Right ventricle myocardium inferior (tissue), 1 donor: ENCODE measurements around the gene ADAD1. TPM values are rescaled to one million over a fixed set of nuclear protein-coding genes. Genes with fewer than 3 reads are reported as not detected.

ENCODE experiments used
- ATAC-seq: fragments of 200-7000 bp; cut with Tn5 transposase; one replicate; pipeline ENCODE4 v1.9.1; 2020; ENCODE audit warnings: mild to moderate bottlenecking, moderate library complexity
- DNase-seq: peaks from one replicate; pipeline ENCODE4 v3.0.0; 2021; ENCODE audit errors: missing footprints
- intact Hi-C: fragments of 100-400 bp; cut with DNase I; formaldehyde crosslinking; loops from one replicate; pipeline ENCODE4 v1.11.0; 2022
- total RNA-seq: library from RNA; stranded (reverse); fragmentation: NEBNext Ultra II Directional; extraction: Animal tissue kit (Norgen Biotek cat#: 25700); gene quantifications from one replicate; pipeline ENCODE4 v1.2.1, GENCODE V29; 2021
- donor health status: DM: no; HTN: yes; CAD: no; lungs with severe emphysema.

The ADAD1 gene
- total RNA-seq, 1 donor from 2014 or later, result not detected

DNA sequence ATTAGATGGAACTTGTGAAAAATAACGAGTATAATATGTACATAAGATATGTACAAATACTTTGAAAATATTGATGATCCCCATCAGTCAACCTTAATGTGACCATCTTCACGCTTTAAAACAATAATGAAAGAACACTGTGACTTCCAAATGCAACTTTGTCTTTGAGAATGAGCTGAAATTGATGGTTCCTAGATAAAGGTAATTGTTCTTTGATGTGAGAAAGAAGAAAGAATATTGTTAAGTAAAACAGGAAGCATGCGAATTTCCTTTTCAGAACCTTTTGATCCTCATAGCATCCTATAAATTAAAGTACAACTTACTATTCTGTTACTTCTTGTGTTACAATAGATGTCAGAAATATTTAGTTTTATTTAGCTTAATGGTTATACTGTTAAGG, 55.5 kb downstream of the ADAD1 start:
- intact Hi-C loops, result no loop called here

GRCh38 chr4:122450847-122451246, 72.0 kb downstream of the ADAD1 start:
- intact Hi-C loops, result no loop called here
- ATAC-seq (no peak), DNase-seq (no peak)

More for the DNA sequence above, 55.5 kb downstream of the ADAD1 start:
- no peak for DNase-seq
- no peak for ATAC-seq

- intact Hi-C loops, result no loop called here
These were observed 74.7 kb downstream of the ADAD1 start for GRCh38 chr4:122453384-122453995.

DNA sequence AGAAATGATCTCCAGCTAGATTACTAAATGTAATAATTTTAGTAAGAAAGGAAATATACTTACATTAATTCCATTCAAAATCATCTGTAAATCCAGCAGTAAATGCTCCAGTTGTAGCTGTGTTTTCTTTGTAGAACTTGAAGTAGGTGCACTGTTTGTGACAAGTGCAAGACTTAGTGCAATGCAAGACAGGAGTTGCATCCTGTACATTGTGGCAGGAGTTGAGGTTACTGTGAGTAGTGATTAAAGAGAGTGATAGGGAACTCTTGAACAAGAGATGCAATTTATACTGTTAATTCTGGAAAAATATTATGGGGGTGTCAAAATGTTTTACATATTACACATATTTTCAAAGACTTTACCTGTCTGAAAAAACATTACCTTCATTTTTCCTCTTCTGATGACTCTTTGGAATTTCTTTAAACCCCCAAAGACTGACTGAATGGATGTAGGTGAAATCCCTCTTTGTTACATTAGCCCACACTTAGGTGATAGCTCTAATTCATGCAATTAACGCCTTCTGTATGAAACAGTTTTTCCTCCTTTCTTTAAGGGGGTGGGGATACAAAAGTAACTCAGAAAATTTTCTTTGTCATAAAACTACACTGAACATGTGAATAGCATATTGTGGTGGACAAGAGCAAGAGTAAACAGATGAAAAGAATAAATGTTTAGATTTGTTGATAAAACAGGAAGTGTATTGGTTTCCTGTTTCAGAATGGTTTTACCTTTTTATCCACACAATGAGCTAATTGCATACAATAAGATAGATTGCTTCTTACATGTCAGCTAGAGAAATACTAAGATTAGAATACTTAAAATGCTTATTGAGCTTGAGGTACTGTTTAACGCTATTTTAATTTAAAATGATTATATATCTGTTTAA, 77.7 kb downstream of the ADAD1 start, which contains the start of gene IL2:
TSS of gene IL2 (minus strand) at position 495 of the 886 bp plus-strand sequence. CDS start at position 210, 285 bp downstream.
- no peak for ATAC-seq
- intact Hi-C loops, result no loop called here
- DNase-seq, result no peak

More at GRCh38 chr4:122453384-122453995, 74.7 kb downstream of the ADAD1 start:
- DNase-seq (no peak), ATAC-seq (no peak)

DNA sequence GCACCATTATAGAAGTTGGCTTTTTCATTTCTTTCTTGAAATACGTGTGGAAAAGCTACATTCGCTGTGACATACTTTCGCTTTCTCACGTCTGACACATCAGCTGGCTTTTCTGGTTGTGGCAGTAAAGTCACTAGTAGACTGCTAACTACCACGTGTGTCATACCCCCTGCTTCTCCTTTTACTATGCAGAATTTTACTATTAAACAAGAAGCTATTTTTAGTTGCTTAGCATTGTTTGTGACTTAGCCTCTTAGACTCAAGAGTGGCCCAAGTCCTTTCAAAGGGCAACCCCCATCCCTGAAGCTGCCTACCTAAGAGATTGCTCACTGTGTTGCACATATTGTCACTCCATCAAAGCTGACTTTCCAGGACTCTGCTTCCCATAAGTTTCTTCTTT, 79.8 kb downstream of the ADAD1 start:
- no peak for ATAC-seq
- intact Hi-C loops, result no loop called here
- no peak for DNase-seq

DNA sequence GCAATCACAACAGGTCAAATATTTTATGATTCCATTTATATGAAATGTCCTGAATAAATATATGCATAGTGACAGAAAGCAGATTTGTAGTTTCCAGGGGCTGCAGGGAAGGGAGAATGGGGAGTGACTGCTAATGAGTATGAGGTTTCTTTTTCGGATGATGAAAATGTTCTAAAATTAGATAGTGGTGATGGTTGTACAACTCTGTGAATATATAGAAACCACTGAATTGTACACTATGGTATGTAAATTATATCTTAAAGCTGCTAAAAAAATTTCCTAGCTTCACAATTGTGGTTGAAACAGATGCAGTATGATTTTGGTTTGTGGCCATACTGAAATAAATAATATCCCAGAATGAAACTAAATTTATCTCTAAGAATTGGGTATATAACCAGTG, 90.6 kb downstream of the ADAD1 start:
- intact Hi-C loops, result no loop called here
- DNase-seq (no peak), ATAC-seq (no peak)

GRCh38 chr4:122475233-122475632, 96.4 kb downstream of the ADAD1 start:
- DNase-seq (no peak), ATAC-seq (no peak)
- intact Hi-C loops, result no loop called here

DNA sequence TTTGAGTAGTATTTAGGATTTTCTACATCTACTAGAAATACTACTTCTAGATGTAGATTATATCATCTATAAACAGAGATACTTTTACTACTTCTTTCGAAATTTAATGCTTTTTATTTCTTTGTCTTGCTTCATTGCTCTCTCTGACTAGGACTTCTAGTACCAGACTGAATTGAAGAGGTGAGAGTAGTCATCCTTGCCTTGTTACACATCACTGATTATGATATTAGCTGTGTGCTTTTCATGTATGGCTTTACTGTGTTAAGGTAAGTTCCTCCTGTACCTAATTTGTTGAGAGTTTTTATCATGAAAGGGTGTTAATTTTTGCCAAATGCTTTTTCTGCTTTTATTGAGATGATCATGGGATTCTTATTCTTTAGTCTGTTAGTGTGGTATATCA, 97.3 kb downstream of the ADAD1 start:
- ATAC-seq (no peak), DNase-seq (no peak)
- intact Hi-C loops, result no loop called here

DNA sequence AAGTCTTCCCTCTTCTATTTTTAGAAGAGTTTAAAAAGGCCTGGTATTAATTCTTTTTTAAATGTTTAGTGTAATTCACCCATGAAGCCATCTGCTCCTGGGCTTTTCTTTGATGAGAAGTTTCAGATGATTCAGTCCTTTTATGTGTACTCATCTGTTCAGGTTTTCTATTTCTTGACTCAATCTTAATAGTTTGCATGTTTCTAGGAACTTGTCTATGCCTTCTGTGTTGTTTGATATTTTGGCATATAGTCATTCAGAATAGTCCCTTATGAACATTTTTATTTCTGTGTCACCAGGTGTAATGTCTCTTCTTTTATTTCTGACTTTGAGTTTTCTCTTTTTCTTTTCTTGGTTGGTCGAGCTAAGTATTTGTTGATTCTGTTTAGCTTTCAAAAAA, 97.9 kb downstream of the ADAD1 start:
- intact Hi-C loops, result no loop called here
- ATAC-seq, result no peak

More for the DNA sequence above, 97.9 kb downstream of the ADAD1 start:
- no peak for DNase-seq

Other genes starting within 250 kb of the ADAD1 start
- gene BLTP1, start 226.7 kb upstream of the ADAD1 start, total RNA-seq, result 28.9 TPM
- gene IL2, start 77.7 kb downstream of the ADAD1 start, total RNA-seq, result not detected
- gene IL21, start 242.1 kb downstream of the ADAD1 start, total RNA-seq, result not detected